A204.1 (cell line): Measurements from ENCODE around the gene FYB2.
"Not testable (repeated sequence)": the region's sequence is repeated elsewhere in the genome, so short reads cannot be mapped to it uniquely, and the experiment has no call there.

ENCODE experiments used
- FAIRE-seq: peaks from 2 replicates; lab custom pipeline; 2012; peaks lifted over from hg19 to GRCh38; lab: Jason Lieb, UNC

FYB2 gene

DNA sequence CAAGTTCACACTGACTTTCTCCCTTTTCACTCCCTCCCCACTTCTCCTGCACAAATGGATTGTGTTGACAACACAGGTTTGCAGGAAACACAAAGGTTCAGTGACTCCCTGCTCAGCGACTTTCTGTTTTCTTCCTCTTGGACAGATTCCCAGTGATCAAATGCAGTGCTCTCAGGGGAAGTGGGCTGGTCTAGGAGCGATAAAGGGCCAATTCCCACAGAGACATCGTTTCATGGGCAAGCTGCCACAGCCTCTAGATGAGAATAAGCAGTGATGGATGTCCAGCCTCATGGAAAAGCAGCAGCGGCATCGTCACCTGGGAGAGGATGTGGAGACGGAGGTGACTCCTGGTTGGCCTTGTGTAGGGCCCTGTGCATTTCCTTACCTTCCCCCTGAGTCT is 30.6 kb downstream of the FYB2 start:
- no peak for FAIRE-seq

DNA sequence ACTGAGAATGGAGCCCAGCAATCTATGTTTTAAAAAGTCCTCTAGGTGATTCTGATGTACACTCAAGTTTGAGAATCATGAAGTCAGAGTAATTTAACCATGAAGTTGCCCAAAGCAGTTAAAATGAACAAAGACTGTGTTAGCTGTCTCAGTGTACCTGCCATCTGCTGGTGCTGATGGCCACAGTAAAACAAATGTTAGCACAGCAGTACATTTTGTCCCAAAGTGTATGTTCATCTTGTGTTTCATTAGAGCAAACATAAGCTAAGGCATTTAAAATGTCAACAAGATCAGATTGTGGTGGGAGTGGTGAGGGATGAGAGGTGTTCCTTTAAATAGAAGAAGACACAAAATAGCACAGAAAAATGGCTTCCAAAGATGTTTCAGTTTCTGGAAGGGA is 31.1 kb downstream of the FYB2 start:
- FAIRE-seq, result no peak

- no peak for FAIRE-seq
Measured at GRCh38 chr1:56787330-56787729, 31.9 kb downstream of the FYB2 start.

DNA sequence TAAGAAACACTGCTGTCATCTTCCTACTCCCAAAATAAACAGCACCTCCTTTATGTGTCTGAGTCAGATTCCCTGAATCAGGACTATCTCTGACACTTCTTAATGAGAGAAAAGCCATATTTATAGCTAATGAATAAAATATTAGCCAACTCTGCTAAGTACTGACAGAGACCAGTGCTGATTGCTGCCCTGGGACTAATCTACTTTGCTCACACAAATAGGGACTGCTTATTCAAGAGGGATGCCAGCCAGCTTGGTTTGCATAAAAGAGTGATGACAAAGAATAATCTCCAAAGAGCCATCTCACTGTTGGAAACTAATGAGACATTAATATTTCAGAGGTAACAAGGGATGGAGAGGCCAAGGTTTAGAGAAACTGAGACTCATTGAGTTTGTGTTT is 36.4 kb downstream of the FYB2 start:
- FAIRE-seq, result no peak

GRCh38 chr1:56780826-56781225 is 38.4 kb downstream of the FYB2 start:
- FAIRE-seq, result no peak

DNA sequence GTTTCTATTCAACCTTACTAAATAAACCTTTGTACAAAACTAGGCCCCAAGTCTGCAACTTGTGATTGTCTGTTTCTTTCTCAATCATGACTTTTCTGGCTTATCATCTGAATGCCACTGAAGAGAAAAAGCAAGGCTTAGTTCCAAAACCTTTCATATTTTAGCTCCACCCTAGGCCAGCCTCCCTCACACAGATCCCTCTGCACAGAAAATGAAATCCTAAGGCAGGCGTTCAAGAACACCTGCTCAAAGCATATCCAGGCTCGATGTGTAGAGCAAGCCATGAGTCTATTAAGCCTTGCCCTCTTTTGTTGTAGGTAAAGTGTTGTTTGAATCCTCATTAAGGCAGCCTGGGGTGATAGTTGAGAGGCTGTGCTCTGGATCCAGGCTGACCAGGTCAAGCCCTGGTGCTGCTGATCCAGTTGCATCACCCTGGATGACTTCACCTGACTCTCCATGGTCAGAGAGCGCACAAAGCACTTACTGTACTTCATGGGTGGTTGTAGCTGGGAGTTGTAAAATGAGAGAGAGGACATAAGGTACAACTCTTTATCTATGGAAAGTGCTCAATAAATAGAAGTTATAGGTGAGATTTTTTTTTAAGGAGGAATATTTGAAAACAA is 39.0 kb downstream of the FYB2 start:
- FAIRE-seq, result no peak

- no peak for FAIRE-seq
Measured at GRCh38 chr1:56777972-56778371, 41.2 kb downstream of the FYB2 start.

- FAIRE-seq, result not testable (repeated sequence)
Measured at GRCh38 chr1:56774732-56775131, 44.5 kb downstream of the FYB2 start.

DNA sequence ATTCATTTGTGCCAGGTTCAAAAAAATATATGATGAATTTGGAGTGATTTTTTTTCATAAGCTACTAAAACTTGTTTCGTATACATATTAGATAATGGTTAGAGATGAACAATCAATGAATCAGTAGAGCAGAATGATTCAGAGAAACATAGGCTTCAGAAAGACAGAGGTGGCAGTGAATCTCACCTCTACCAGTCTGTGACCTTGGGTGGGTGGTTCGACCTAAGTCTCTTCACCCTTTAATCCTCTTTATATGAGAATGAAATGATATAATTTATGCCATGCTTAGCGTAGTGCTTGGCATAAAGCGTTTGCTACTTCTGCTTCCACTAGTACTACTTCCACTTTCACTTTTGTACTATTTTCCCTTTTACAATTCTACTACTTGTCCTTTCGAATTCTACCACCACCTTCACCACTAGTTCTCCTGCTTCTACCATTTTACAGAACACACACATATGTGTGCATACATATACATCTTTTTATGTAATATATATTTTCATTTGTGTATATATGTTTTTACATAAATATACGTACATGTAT is 45.1 kb downstream of the FYB2 start:
- FAIRE-seq, result no peak

DNA sequence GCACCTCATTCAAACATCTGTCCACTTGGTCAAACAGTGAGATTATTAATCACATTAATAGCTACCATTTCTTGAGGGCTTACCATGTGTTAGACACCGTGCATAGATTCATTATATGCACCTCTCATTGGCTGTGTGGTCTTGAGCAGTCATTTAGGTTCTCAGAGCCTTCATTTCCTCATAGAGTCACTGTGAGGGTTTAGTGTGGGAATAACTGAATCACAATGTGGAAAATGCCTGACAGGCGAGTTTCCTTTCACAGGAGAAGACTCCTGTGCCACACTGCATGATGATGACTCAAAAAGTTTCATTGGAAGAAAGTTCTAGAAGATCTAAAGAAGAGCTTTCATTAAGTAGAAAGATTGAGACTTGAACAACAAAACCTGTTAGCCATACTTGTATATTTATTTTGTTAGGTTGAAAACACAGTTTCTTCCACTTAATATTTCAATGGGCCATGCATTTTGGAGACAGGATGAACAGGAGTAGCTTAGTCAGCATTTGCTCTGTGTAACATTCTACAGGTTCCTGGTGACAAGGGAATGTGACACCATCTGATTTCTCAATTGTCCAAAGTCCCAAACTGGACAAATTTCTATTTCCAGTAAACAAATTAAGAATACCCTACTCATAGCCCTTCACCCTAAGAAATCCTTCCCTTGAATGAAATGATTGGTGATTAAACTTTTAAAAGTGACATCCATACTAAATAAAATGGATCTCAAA is 45.7 kb downstream of the FYB2 start:
- FAIRE-seq, result no peak

- FAIRE-seq, result no peak
Measured at GRCh38 chr1:56771717-56772116, 47.5 kb downstream of the FYB2 start.

- no peak for FAIRE-seq
Measured at GRCh38 chr1:56758794-56759193, 60.4 kb downstream of the FYB2 start.

DNA sequence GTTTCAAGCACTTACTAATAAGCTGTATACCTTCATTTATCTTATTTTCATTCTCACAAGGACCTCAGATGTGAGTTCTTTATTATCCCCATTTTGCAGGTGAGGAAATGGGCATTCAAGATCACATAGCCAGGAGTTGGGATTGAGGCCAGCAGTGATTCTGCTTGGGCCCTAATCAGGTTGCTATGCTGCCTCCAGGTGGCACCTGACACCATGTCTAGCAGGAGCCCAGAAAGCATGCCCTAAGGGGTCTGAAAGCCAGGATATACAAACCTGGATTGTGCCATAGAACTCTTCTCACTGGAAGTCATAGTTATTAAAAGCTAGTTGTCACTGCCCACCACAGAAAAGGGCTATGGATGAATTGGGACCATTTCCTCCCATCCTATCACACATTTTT is 61.1 kb downstream of the FYB2 start:
- FAIRE-seq, result no peak

DNA sequence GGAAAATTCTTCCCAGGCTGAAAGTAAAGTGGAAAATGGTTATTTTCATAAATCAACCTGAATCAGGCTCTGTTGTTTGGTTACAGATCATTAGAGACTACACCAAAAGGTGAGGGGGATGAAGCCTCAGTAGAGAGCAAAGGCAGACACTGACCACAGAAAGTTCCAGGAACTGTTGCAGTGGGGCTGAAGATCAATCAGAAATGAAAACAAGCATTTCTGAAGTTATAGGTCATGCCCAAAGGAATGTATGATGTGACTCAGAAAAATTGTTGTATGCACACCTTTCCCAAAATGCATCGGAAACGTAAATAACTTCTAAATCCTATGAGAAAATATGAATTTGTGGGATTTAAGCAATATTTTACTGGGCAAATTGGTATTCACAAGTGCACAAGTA is 63.3 kb downstream of the FYB2 start:
- no peak for FAIRE-seq

- no peak for FAIRE-seq
Measured at GRCh38 chr1:56754708-56755479, 64.3 kb downstream of the FYB2 start.

- FAIRE-seq, result no peak
Measured at GRCh38 chr1:56745231-56745630, 74.0 kb downstream of the FYB2 start.

DNA sequence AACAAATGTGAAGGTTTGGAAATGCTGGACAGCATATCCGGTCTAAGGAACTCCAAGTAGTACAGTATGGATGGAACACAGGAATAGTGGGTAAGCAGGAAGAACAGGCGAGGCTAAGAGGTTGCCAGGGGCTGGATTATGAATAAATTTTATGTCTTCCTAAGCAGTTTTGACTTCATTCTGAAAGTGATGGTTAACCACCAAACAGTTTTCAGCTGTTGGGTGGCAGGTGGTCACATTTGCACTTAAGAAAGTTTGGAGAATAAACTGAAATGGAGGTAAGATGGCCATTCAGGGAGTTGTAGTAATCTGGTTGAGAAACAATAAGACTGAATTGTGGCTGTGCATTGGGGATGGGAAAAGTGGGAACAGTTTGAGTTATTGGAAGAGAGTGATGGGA is 90.2 kb downstream of the FYB2 start:
- FAIRE-seq, result no peak

- FAIRE-seq, result no peak
Measured at GRCh38 chr1:56726706-56727105, 92.5 kb downstream of the FYB2 start.

- FAIRE-seq, result no peak
Measured at GRCh38 chr1:56719171-56719570, 100.0 kb downstream of the FYB2 start.

DNA sequence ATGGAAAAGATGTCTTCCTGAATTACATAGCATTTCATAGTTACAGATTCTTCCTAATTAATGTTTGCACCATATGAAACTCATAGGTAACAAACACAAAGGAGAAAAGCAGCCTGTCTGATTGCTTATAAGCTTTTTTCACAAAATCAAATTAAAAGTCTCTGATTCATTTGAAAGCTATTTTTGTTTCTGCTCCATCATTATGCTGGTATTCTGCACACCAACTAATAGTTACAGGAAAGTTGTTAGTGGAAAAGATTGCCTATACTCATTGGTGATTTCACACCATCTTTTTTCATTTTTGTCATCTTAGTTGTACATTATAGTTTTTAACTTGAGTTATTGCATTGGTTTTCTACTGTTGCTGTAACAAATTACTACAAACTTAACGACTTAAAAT is 104.0 kb downstream of the FYB2 start:
- FAIRE-seq, result no peak

DNA sequence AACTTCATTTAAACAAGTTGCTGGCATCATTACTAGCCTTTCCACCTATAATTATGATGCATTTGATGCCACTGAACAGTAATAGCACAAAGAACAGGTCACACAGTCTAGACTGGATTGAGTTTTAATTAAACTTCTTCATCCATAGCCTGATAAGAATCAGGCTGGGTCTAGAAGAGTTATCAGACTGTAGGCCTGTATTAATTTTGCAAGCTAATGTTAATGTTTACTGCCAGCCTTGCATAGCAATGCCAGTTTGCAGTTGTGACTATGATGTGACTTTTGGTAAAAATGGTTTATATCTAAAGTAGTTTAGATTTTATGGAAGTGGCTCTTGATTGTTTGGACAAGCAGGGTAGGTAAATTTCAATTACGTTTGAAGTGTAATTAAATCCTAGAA is 106.1 kb downstream of the FYB2 start:
- FAIRE-seq, result no peak

- FAIRE-seq, result no peak
Measured at GRCh38 chr1:56712150-56712549, 107.1 kb downstream of the FYB2 start.

- FAIRE-seq, result no peak
Measured at GRCh38 chr1:56710646-56711045, 108.6 kb downstream of the FYB2 start.
